AG04450 (cell line): ENCODE data around the gene TMEM154. TPM values are rescaled to one million over a fixed set of nuclear protein-coding genes. Genes with fewer than 3 reads are reported as not detected.

Experiments used
- CTCF ChIA-PET: fragments of 300-600, 350-600 bp; formaldehyde crosslinking; extraction: SDS; loops from one replicate; lab custom pipeline; 2022; ENCODE audit warnings: antibody characterized with exemption, inconsistent platforms; lab: Charles Lee
- POLR2A ChIA-PET: fragments of 350-600 bp; formaldehyde crosslinking; extraction: SDS; loops from one replicate; lab custom pipeline; 2021; ENCODE audit warnings: antibody characterized with exemption, inconsistent platforms; lab: Yijun Ruan, JAX
- DNase-seq: peaks from one replicate; pipeline ENCODE4 v3.0.0-alpha.2; 2011; ENCODE audit warnings: low read depth, low spot score
- H3K27ac ChIP-seq: one replicate; pipeline ENCODE4 v1.5.1; 2012; ENCODE audit warnings: low read depth, low read length, control low read depth
- H3K27me3 ChIP-seq: one replicate; pipeline ENCODE4 v1.6.0; 2012; ENCODE audit warnings: low read length; ENCODE audit not compliant: control insufficient read depth, insufficient read depth
- H3K4me3 ChIP-seq: 2 replicates; pipeline ENCODE4 v1.5.1; 2011; ENCODE audit warnings: mild to moderate bottlenecking, low read depth, low read length, control low read depth
- H3K9me3 ChIP-seq: 2 replicates; pipeline ENCODE4 v1.5.1; 2012; ENCODE audit warnings: low read length; ENCODE audit not compliant: control insufficient read depth, insufficient read depth
- CTCF ChIP-seq: IDR thresholded peaks from 2 replicates; pipeline ENCODE4 v1.5.1; 2011; ENCODE audit warnings: low read depth, low read length, control low read depth, inconsistent platforms
- polyA plus RNA-seq: library from polyadenylated mRNA; depleted of rRNA; stranded (reverse); fragments of >200 nt; gene quantifications from 2 replicates; pipeline ENCODE4 v1.2.3, GENCODE V29; 2011

TMEM154 gene
- polyA plus RNA-seq, 1 experiment, result 0.63 TPM

DNA sequence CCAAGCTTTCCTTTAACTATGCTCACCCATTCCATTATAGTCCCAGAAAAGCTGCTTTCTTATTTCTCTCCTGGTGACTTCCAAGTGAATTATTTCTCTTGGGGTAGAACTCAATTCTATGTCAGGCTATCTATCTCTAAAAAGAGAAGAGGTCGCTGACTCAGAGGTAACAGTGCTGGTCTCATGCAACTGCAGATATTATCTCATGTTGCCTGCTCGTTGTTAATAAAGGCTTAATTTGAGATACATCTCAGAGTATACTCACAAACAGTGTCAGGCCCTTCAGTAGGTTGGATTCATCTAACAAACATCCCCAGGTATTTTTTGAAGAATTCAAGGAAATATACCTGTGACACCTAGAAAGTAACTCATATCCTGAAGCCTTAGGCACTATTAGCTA lies 2.7 kb downstream of the TMEM154 start:
- ChIA-PET POLR2A (interaction anchor here (0.6 kb wide), 1 partner anchor 84 kb away, joined by 5 read pairs; no protein-coding TSS in a partner anchor), CTCF (interaction anchor here (1.1 kb wide), 1 partner anchor 176 kb away, joined by 3 read pairs; no protein-coding TSS in a partner anchor)
- TF ChIP-seq CTCF, result no peak

GRCh38 chr4:152676052-152676854 lies 3.5 kb downstream of the TMEM154 start:
- Histone ChIP-seq H3K4me3 (no peak overlapping the region), H3K27ac (no peak overlapping the region), H3K27me3 (peaks cover 6% of the 10 kb centered on the region), H3K9me3 (no peaks in the 10 kb centered on the region)
- no peak for DNase-seq
- no peak for TF ChIP-seq CTCF
- ChIA-PET POLR2A (no interaction called here), CTCF (no interaction called here)

More for the DNA sequence above, 2.7 kb downstream of the TMEM154 start:
- no peak overlapping the region for H3K27ac ChIP-seq
- no peaks in the 10 kb centered on the region for H3K9me3 ChIP-seq
- no peak for DNase-seq
- no peak overlapping the region for H3K4me3 ChIP-seq
- peaks cover 6% of the 10 kb centered on the region for H3K27me3 ChIP-seq

DNA sequence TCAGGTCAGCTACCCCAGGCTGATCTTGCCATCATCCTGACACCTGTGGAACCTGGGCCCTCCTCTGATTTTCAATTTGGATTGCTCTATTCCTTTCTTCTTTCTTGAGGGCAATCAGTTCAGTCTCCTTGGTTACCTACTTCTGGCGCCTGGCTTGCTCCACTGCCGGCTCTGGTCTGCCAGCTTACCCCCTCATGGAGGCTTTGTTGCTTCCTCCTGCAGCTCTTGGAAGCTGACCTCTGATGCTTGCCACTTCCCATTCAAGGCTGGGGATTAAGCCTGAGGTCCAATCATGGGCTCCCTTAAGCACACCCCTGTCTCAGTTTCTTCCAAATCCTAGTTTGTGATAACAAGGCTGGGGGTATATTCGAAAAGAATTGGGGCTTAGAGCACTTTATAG lies 5.4 kb downstream of the TMEM154 start:
- POLR2A ChIA-PET, result no interaction called here
- TF ChIP-seq CTCF, result no peak
- DNase-seq, result no peak
- Histone ChIP-seq H3K27ac (no peak overlapping the region), H3K4me3 (no peak overlapping the region), H3K27me3 (peaks cover 6% of the 10 kb centered on the region), H3K9me3 (no peaks in the 10 kb centered on the region)
- CTCF ChIA-PET, result no interaction called here

GRCh38 chr4:152673489-152673888 lies 6.3 kb downstream of the TMEM154 start:
- ChIA-PET CTCF (no interaction called here), POLR2A (no interaction called here)
- no peaks in the 10 kb centered on the region for H3K9me3 ChIP-seq
- no peak overlapping the region for H3K27ac ChIP-seq
- TF ChIP-seq CTCF, result no peak
- no peak for DNase-seq
- H3K4me3 ChIP-seq, result no peak overlapping the region
- peaks cover 6% of the 10 kb centered on the region for H3K27me3 ChIP-seq

DNA sequence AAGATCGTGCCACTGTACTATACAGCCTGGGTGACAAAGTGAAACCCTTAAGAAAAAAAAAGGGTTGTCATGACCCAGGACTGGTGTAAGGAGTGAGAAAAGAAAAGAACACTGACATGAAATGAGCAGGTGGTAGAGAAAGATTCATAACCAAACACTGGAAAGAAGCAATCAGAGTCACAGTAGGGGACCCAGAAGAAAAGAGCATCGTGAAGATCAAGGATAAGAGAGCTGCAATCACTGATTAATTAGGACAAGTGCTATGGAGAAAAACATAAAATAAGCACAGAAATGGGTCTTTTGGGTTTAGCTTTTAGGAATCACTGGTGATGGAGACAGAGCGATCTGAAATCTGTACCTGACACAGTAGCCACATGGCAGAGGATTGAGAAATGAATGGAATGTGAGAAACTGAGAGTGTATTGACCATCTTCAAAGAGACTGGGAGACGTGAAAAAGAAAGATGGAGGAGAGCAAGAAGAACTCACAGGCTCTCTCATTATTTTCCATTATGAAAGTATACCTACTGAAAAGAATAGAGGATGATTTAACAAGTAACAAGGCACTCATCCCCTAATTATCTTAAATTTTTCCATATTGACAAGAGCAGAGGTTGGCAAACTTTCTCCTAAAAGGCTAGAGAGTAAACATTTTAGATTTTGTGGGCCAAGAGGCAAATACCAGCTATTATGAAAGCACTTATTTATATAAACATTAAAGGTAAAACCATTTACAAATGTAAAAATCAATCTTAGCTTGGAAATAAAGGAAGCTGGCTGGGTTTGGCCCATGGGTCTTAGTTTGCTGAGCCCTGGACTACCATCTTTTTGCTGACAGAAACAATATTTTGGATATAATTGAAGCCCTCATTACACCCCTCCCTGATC lies 7.3 kb downstream of the TMEM154 start:
- no peak overlapping the region for H3K27ac ChIP-seq
- CTCF ChIA-PET, result interaction anchor here (1.1 kb wide), 1 partner anchor 32 kb away, joined by 3 read pairs; no protein-coding TSS in a partner anchor
- H3K4me3 ChIP-seq, result no peak overlapping the region
- no peaks in the 10 kb centered on the region for H3K9me3 ChIP-seq
- H3K27me3 ChIP-seq, result peaks cover 5% of the 10 kb centered on the region
- no peak for TF ChIP-seq CTCF
- no peak for DNase-seq
- POLR2A ChIA-PET, result no interaction called here
